Kidney epithelial cell (primary cell): Measurements from ENCODE around the gene CTXND1. TPM values are rescaled to one million over a fixed set of nuclear protein-coding genes. Genes with fewer than 3 reads are reported as not detected.

Source experiments
- DNase-seq: peaks from one replicate; pipeline ENCODE4 v3.0.0-alpha.2; 2010; ENCODE audit warnings: low read depth
- H3K27me3 ChIP-seq: 2 replicates; pipeline ENCODE4 v1.6.0; 2011; ENCODE audit warnings: low read length; ENCODE audit not compliant: control insufficient read depth, insufficient read depth
- H3K36me3 ChIP-seq: 2 replicates; pipeline ENCODE4 v1.5.1; 2011; ENCODE audit warnings: low read length; ENCODE audit not compliant: control insufficient read depth, insufficient read depth
- H3K4me3 ChIP-seq: 2 replicates; pipeline ENCODE4 v1.5.1; 2011; ENCODE audit warnings: low read depth, mild to moderate bottlenecking, control low read depth, low read length
- CTCF ChIP-seq: IDR thresholded peaks from 2 replicates; pipeline ENCODE4 v1.5.1; 2011; ENCODE audit warnings: mild to moderate bottlenecking, moderate library complexity, low read length, control low read depth, inconsistent platforms; ENCODE audit not compliant: insufficient read depth, poor library complexity, severe bottlenecking
- total RNA-seq: library from RNA; depleted of rRNA; stranded (reverse); fragments of >200 nt; gene quantifications from 2 replicates; pipeline ENCODE4 v1.2.3, GENCODE V29; 2015

The CTXND1 gene
- total RNA-seq, 1 donor from 2014 or later, result not detected

DNA sequence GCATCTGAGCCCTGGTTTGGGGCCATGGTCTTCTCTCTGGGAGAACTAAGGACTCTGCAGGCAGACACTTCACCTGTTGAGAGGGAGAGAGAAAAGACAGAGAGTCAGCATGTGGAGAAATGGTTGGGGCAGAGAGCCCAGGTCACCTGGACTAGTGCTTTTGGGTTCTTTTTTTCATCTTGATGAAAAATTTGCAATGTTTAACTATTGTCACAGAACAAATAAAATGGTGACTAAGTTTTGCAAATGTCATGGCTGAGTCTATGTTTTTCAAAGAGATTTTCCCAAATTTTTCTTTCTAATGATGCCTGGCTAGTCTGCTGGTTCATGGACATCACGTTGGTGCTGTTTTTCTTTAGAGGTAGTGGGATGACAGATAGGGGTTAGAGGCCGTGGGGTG, 81.4 kb downstream of the CTXND1 start:
- no peaks in the 10 kb centered on the region for H3K36me3 ChIP-seq
- no peaks in the 10 kb centered on the region for H3K27me3 ChIP-seq

GRCh38 chr15:80169768-80170357, 82.2 kb downstream of the CTXND1 start:
- no peak for TF ChIP-seq CTCF
- no peaks in the 10 kb centered on the region for H3K36me3 ChIP-seq
- no peaks in the 10 kb centered on the region for H3K27me3 ChIP-seq
- H3K4me3 ChIP-seq, result no peak overlapping the region
- no peak for DNase-seq

More for the DNA sequence above, 81.4 kb downstream of the CTXND1 start:
- H3K4me3 ChIP-seq, result no peak overlapping the region
- no peak for DNase-seq
- no peak for TF ChIP-seq CTCF

- TF ChIP-seq CTCF, result no peak
- no peak for DNase-seq
- Histone ChIP-seq H3K27me3 (no peaks in the 10 kb centered on the region), H3K4me3 (no peak overlapping the region), H3K36me3 (no peaks in the 10 kb centered on the region)
Observed at GRCh38 chr15:80168421-80168820, 83.6 kb downstream of the CTXND1 start.

DNA sequence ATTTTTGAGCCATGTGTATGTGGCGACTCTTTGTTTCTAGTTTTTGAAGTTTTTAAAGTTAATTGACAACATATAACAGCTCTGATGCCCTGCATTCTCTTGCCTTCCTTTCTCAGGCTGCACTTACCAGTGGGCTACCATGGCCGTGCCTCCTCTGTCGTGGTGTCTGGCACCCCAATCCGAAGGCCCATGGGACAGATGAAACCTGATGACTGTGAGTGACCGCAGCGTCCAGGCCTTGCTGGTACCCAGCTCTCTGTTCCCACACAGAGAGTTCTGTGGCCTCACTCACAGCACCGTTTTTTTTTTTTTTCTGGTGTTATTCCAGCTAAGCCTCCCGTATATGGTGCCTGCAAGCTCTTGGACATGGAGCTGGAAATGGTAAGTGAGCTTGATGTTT, 84.1 kb downstream of the CTXND1 start:
- no peaks in the 10 kb centered on the region for H3K36me3 ChIP-seq
- no peak for TF ChIP-seq CTCF
- H3K4me3 ChIP-seq, result no peak overlapping the region
- no peaks in the 10 kb centered on the region for H3K27me3 ChIP-seq
- no peak for DNase-seq

DNA sequence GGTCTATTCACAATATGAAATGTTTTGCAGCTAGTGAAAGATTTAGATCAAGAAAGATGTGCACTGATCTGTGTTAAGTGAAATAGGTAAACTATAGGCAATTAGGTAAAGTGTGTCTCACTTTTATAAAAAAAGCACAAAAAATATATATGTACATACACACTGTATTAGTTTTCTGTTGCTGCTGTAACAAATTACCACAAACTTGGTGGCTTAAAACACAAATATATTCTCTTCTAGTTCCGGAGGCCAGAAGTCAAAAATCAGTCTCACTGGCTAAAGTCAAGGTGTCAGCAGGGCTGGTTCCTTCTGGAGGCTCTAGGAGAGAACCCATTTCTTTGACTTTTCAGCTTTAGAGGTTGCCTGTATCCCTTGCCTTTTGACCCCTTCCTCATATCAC, 88.1 kb downstream of the CTXND1 start:
- Histone ChIP-seq H3K36me3 (peaks cover 2% of the 10 kb centered on the region), H3K4me3 (no peak overlapping the region), H3K27me3 (no peaks in the 10 kb centered on the region)
- TF ChIP-seq CTCF, result no peak
- no peak for DNase-seq

DNA sequence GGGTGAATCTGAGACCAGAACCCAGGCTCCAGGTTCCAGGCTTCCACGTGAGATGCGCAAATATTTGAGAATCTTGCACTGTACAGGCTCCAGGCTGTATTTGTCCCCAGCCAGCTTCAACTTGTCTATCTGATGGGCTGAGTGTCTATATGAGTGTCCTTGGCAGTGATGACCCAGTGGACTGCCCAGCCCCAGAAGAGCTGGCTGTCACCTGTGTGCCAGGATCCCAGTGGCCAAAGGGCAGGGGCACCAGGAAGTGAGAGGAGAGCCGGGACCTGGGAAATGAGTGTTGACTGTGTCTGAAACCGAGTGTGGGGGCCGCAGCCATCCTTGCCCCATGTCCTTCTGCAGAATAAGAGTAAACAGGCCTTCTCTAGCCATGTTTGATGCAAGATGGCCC, 88.8 kb downstream of the CTXND1 start:
- Histone ChIP-seq H3K27me3 (no peaks in the 10 kb centered on the region), H3K36me3 (peaks cover 2% of the 10 kb centered on the region), H3K4me3 (no peak overlapping the region)
- no peak for DNase-seq
- TF ChIP-seq CTCF, result no peak
